ENCODE measurements around the gene LATS2.

DNA sequence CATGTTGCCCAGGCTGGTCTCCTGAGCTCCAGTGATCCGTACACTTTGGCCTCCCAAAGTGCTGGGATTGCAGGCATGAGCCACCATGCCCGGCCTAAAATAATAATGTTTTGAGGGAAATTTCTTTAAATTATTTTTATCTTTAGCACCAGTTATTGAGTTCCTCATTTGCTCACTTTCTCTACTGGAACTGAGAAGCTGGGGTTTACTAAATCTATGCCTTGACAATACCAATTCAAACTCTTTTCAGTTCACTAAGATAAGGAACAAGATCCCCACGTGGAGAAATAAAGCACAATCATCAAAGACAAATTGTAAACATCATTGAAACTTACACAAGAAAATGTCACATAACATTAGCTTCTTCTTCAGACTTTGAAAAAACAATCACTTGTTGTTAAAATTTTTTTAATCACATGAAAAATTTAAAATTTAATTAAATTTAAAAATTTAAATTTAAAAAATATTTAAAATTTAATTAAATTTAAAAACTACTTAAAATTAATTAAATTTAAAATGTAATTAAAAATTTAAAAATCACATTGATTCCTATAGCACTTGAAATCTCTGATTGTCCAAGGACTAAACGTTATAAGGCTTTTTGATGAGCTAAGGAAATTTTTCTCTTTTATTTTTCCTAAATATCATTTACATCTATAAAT is 133.7 kb downstream of the LATS2 start:
- TF ChIP-seq, protein P1, sequence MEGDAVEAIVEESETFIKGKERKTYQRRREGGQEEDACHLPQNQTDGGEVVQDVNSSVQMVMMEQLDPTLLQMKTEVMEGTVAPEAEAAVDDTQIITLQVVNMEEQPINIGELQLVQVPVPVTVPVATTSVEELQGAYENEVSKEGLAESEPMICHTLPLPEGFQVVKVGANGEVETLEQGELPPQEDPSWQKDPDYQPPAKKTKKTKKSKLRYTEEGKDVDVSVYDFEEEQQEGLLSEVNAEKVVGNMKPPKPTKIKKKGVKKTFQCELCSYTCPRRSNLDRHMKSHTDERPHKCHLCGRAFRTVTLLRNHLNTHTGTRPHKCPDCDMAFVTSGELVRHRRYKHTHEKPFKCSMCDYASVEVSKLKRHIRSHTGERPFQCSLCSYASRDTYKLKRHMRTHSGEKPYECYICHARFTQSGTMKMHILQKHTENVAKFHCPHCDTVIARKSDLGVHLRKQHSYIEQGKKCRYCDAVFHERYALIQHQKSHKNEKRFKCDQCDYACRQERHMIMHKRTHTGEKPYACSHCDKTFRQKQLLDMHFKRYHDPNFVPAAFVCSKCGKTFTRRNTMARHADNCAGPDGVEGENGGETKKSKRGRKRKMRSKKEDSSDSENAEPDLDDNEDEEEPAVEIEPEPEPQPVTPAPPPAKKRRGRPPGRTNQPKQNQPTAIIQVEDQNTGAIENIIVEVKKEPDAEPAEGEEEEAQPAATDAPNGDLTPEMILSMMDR (IDR thresholded peaks at IDR 0.05), result no peak
- no peak for TF ChIP-seq POLR2A (IDR thresholded peaks at IDR 0.05)
